ENCODE measurements around the gene HSD3B1. TPM values are rescaled to one million over a fixed set of nuclear protein-coding genes. Genes with fewer than 3 reads are reported as not detected.
"Not testable (repeated sequence)": the region's sequence is repeated elsewhere in the genome, so short reads cannot be mapped to it uniquely, and the experiment has no call there.

The HSD3B1 gene
- polyA plus RNA-seq, 3 donors: not detected

- H2AFZ ChIP-seq (ENCODE audit: insufficient read depth, low read depth, low read length, poor library complexity, severe bottlenecking): no peak overlapping the region
- Mint-ChIP-seq H3K36me3 (no peaks in the 10 kb centered on the region), H3K27ac (no peak overlapping the region), H3K4me1 (no peaks in the 10 kb centered on the region), H3K27me3 (ENCODE audit: low read depth in 3 of 3) (peaks cover 0 to 17% (median 11%) of the 10 kb centered on the region in 3 donors), H3K9me3 (peaks cover 0 to 3% (median 0%) of the 10 kb centered on the region in 7 donors), H3K4me3 (no peak overlapping the region)
- no peak overlapping the region for H3K9ac ChIP-seq (ENCODE audit: insufficient read depth, low read length, poor library complexity, severe bottlenecking)
- intact Hi-C loops (cut with micrococcal nuclease): no loop called here
- H3K4me1 ChIP-seq (ENCODE audit: control insufficient read depth in 1 of 2, insufficient read depth in 2 of 2, low read length in 2 of 2): no peaks in the 10 kb centered on the region
- no peak overlapping the region for H3K4me2 ChIP-seq (replicated peaks; ENCODE audit: extremely low read depth, low read length, poor library complexity, severe bottlenecking)
- H4K20me1 ChIP-seq (ENCODE audit: insufficient read depth, low read length): no peaks in the 10 kb centered on the region
- no peak for TF ChIP-seq CTCF (IDR thresholded peaks at IDR 0.05)
- DNase-seq: no peak
- H3K79me2 ChIP-seq (ENCODE audit: insufficient read depth, low read length): no peaks in the 10 kb centered on the region
- H3K9me3 ChIP-seq (replicated peaks in 1 of 2; ENCODE audit: control insufficient read depth in 1 of 2, insufficient read depth in 1 of 2, low read length in 2 of 2): no peaks in the 10 kb centered on the region
- no peak overlapping the region for H3K4me3 ChIP-seq (replicated peaks in 1 of 3; ENCODE audit: low read depth in 2 of 3, low read length in 3 of 3)
- H3K27ac ChIP-seq (ENCODE audit: low read depth in 1 of 2, low read length in 2 of 2): no peak overlapping the region
- no peaks in the 10 kb centered on the region for H3K36me3 ChIP-seq (replicated peaks in 1 of 2; ENCODE audit: control insufficient read depth in 1 of 2, insufficient read depth in 2 of 2, low read length in 2 of 2)
- peaks cover 0 to 2% of the 10 kb centered on the region in 2 donors for H3K27me3 ChIP-seq (ENCODE audit: control insufficient read depth in 2 of 2, insufficient read depth in 2 of 2, low read length in 2 of 2)
These were observed 9.2 kb downstream of the HSD3B1 start for GRCh38 chr1:119516247-119516646.

GRCh38 chr1:119516680-119517079 lies 9.7 kb downstream of the HSD3B1 start:
- H3K9me3 Mint-ChIP-seq: peaks cover 0 to 4% (median under 1%) of the 10 kb centered on the region in 7 donors
- H4K20me1 ChIP-seq (ENCODE audit: insufficient read depth, low read length): no peaks in the 10 kb centered on the region
- H2AFZ ChIP-seq (ENCODE audit: insufficient read depth, low read depth, low read length, poor library complexity, severe bottlenecking): no peak overlapping the region
- H3K27me3 Mint-ChIP-seq (ENCODE audit: low read depth in 3 of 3): peaks cover 0 to 17% (median 9%) of the 10 kb centered on the region in 3 donors
- H3K27ac Mint-ChIP-seq: peak overlapping the region in 1 of 7 donors; percentile 8
- H3K4me1 Mint-ChIP-seq: no peaks in the 10 kb centered on the region
- no peak overlapping the region for H3K4me3 ChIP-seq (replicated peaks in 1 of 3; ENCODE audit: low read depth in 2 of 3, low read length in 3 of 3)
- intact Hi-C loops (cut with micrococcal nuclease): no loop called here
- no peak for DNase-seq
- H3K4me1 ChIP-seq (ENCODE audit: control insufficient read depth in 1 of 2, insufficient read depth in 2 of 2, low read length in 2 of 2): no peaks in the 10 kb centered on the region
- no peaks in the 10 kb centered on the region for H3K9me3 ChIP-seq (replicated peaks in 1 of 2; ENCODE audit: control insufficient read depth in 1 of 2, insufficient read depth in 1 of 2, low read length in 2 of 2)
- H3K4me2 ChIP-seq (replicated peaks; ENCODE audit: extremely low read depth, low read length, poor library complexity, severe bottlenecking): no peak overlapping the region
- H3K36me3 ChIP-seq (replicated peaks in 1 of 2; ENCODE audit: control insufficient read depth in 1 of 2, insufficient read depth in 2 of 2, low read length in 2 of 2): no peaks in the 10 kb centered on the region
- no peaks in the 10 kb centered on the region for H3K79me2 ChIP-seq (ENCODE audit: insufficient read depth, low read length)
- no peak overlapping the region for H3K27ac ChIP-seq (ENCODE audit: low read depth in 1 of 2, low read length in 2 of 2)
- WGBS (ENCODE audit: insufficient coverage): 86% methylated on average over 1 of the region's 5 CpGs
- H3K4me3 Mint-ChIP-seq: no peak overlapping the region
- peaks cover 0 to 2% of the 10 kb centered on the region in 2 donors for H3K27me3 ChIP-seq (ENCODE audit: control insufficient read depth in 2 of 2, insufficient read depth in 2 of 2, low read length in 2 of 2)
- H3K36me3 Mint-ChIP-seq: no peaks in the 10 kb centered on the region
- H3K9ac ChIP-seq (ENCODE audit: insufficient read depth, low read length, poor library complexity, severe bottlenecking): no peak overlapping the region
- TF ChIP-seq CTCF (IDR thresholded peaks at IDR 0.05): no peak

GRCh38 chr1:119517667-119518066 lies 10.7 kb downstream of the HSD3B1 start:
- H3K9me3 Mint-ChIP-seq; H3K36me3 Mint-ChIP-seq; H3K9me3 ChIP-seq (replicated peaks in 1 of 2; ENCODE audit: control insufficient read depth in 1 of 2, insufficient read depth in 1 of 2, low read length in 2 of 2); DNase-seq; H3K36me3 ChIP-seq (replicated peaks in 1 of 2; ENCODE audit: control insufficient read depth in 1 of 2, insufficient read depth in 2 of 2, low read length in 2 of 2); H3K4me1 Mint-ChIP-seq; H2AFZ ChIP-seq (ENCODE audit: insufficient read depth, low read depth, low read length, poor library complexity, severe bottlenecking); H3K4me3 ChIP-seq (replicated peaks in 1 of 3; ENCODE audit: low read depth in 2 of 3, low read length in 3 of 3); H3K79me2 ChIP-seq (ENCODE audit: insufficient read depth, low read length); intact Hi-C loops (cut with micrococcal nuclease); H3K27me3 ChIP-seq (ENCODE audit: control insufficient read depth in 2 of 2, insufficient read depth in 2 of 2, low read length in 2 of 2); H3K27ac Mint-ChIP-seq; H3K4me3 Mint-ChIP-seq; H3K9ac ChIP-seq (ENCODE audit: insufficient read depth, low read length, poor library complexity, severe bottlenecking); H3K4me1 ChIP-seq (ENCODE audit: control insufficient read depth in 1 of 2, insufficient read depth in 2 of 2, low read length in 2 of 2); H4K20me1 ChIP-seq (ENCODE audit: insufficient read depth, low read length); H3K27ac ChIP-seq (ENCODE audit: low read depth in 1 of 2, low read length in 2 of 2); H3K4me2 ChIP-seq (replicated peaks; ENCODE audit: extremely low read depth, low read length, poor library complexity, severe bottlenecking): not testable (repeated sequence)
- peaks cover 0 to 17% (median 9%) of the 10 kb centered on the region in 3 donors for H3K27me3 Mint-ChIP-seq (ENCODE audit: low read depth in 3 of 3)
